GM10248 (cell line): ENCODE measurements around the gene STAU1.

Experiments used
- CTCF ChIA-PET: fragments of 300-600 bp; sonication (Branson Sonifier 250); formaldehyde crosslinking; extraction: SDS; loops from one replicate; lab custom pipeline; 2021; ENCODE audit warnings: antibody characterized with exemption; lab: Yijun Ruan, JAX
- POLR2A ChIA-PET: fragments of 350-650 bp; sonication (Branson Sonifier 250); formaldehyde crosslinking; extraction: SDS; loops from one replicate; lab custom pipeline; 2020; ENCODE audit warnings: antibody characterized with exemption; lab: Yijun Ruan, JAX
- DNase-seq: peaks from one replicate; pipeline ENCODE4 v3.0.0; 2012; ENCODE audit errors: extremely low spot score
- TF ChIP-seq, protein P1 (sequence below): IDR thresholded peaks from 2 replicates; pipeline ENCODE4 v1.5.1; 2012; ENCODE audit warnings: mild to moderate bottlenecking, low read depth; ENCODE audit errors: extremely low read depth, missing control alignments, control extremely low read depth

Gene STAU1

DNA sequence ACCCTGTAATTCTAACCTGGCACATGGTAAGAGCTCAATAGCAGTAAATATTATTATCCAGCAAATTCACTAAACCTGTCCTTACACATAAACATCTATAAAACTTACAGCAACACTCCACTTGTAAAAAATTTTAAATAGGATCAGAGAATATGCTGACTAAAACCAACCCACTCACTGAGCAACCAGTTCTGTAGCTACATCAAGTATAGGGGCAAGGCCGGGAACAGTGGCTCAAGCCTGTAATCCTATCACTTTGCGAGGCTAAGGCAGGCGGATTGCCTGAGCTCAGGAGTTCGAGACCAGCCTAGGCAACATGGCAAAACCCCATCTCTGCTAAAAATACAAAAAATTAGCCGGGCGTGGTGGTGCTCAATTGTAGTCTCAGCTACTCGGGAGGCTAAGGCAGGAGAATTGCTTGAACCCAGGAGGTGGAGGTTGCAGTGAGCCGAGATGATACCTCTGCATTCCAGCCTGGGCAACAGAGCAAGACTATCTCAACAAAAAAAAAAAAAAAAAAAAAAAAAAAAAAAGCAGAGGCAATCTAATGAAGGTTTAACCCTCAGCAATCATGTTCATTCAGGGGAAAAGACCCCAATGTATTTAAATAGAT, 6.8 kb downstream of the STAU1 start:
- TF ChIP-seq, protein P1, sequence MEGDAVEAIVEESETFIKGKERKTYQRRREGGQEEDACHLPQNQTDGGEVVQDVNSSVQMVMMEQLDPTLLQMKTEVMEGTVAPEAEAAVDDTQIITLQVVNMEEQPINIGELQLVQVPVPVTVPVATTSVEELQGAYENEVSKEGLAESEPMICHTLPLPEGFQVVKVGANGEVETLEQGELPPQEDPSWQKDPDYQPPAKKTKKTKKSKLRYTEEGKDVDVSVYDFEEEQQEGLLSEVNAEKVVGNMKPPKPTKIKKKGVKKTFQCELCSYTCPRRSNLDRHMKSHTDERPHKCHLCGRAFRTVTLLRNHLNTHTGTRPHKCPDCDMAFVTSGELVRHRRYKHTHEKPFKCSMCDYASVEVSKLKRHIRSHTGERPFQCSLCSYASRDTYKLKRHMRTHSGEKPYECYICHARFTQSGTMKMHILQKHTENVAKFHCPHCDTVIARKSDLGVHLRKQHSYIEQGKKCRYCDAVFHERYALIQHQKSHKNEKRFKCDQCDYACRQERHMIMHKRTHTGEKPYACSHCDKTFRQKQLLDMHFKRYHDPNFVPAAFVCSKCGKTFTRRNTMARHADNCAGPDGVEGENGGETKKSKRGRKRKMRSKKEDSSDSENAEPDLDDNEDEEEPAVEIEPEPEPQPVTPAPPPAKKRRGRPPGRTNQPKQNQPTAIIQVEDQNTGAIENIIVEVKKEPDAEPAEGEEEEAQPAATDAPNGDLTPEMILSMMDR: no peak
- POLR2A ChIA-PET: no interaction called here
- CTCF ChIA-PET: interaction anchor here (1.2 to 6.1 kb wide), 7 partner anchors 8 to 48 kb away, joined by 3 to 41 read pairs (median 5); no protein-coding TSS in a partner anchor
- DNase-seq: no peak

DNA sequence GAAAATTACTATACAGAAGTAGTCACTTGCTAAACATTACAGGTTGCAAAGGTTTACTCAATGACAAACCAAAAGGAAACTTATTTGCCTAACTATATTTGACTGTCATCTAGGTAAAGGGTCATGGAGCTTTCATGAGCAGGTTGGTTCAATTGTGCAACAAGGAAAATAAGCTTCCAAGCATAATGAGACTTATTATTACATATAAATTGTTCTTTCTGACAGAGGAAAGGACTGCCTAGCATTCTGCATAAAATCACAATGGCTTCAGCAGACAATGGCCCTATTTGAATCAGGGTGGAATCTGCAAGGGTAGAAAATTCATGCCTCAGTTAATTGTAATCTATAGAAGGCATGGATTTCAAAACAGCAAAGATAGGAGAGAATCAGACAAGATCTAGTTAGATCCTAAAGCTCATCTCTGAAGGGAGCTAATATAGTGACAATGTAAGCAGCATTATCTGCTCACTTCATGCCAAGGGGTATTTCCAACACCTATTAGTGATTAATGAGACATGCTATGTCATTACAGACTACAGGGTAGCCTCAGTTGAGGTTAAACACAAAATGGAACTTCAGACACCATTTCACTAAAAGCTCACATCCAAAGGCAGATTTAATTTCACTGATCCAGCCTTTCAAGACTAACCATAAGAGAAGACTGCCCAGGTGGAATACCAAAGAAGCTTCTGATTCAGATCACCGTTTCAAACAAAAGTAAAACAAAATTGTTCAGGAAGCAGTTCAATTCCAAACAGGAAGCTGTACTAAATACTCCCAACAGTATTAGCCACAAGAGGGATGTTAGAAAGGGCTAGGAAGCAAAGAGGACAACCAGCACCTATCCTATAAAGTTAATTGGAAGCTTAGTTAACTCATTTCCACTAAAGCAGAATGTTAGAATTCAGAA, 8.5 kb downstream of the STAU1 start:
- TF ChIP-seq, protein P1: no peak
- CTCF ChIA-PET: interaction anchor here (0.9 to 6.1 kb wide), 8 partner anchors 9 to 67 kb away, joined by 3 to 41 read pairs (median 4); no protein-coding TSS in a partner anchor

DNA sequence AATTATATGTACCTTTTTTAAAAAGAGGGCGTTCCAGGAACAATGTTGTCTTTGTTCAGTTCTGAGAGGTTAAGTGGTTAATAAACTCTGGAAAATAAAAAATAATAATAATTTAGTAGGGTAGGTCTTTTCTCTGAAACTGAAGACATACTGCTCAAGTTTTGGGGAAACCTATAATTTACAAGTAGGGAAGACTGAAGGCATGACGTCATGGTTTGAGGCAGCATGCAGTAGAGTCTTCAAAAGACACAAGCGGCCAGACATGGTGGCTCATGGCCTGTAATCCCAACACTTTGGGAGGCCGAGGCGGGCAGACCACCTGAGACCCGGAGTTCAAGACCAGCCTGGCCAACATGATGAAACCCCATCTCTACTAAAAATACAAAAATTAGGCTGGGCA, 14.0 kb downstream of the STAU1 start:
- DNase-seq: no peak
- TF ChIP-seq, protein P1: no peak
- ChIA-PET POLR2A (no interaction called here), CTCF (interaction anchor here (0.9 to 1.3 kb wide), 3 partner anchors 10 to 45 kb away, joined by 4 to 6 read pairs (median 4); partner anchors contain the start of gene DDX27)

More for the DNA sequence above, 8.5 kb downstream of the STAU1 start:
- POLR2A ChIA-PET: interaction anchor here (0.8 to 1.0 kb wide), 2 partner anchors 39 to 62 kb away, joined by 4 to 5 read pairs; no protein-coding TSS in a partner anchor
- peak; percentile 42 for DNase-seq

DNA sequence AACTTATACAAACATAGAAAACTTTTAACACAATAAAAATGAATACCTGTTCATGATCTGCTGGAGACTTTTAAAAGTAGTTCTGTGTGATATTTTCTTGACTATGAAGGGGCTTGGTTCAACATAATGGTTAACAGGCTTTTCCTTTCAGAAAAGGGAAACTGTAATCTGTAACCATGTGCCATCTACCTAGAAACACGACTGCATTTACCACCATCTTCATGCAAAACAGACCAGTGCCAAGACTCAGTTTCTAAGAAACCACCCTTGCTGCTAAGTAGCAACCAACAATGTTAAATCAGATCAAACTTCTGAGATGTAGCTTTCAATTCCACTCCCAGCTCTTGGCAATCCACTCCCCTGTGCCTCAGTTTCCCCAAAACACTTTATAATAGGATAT, 15.7 kb downstream of the STAU1 start:
- ChIA-PET POLR2A (no interaction called here), CTCF (interaction anchor here (1.4 to 1.7 kb wide), 2 partner anchors 12 to 40 kb away, joined by 3 to 4 read pairs; no protein-coding TSS in a partner anchor)
- TF ChIP-seq, protein P1: no peak
- DNase-seq: no peak

DNA sequence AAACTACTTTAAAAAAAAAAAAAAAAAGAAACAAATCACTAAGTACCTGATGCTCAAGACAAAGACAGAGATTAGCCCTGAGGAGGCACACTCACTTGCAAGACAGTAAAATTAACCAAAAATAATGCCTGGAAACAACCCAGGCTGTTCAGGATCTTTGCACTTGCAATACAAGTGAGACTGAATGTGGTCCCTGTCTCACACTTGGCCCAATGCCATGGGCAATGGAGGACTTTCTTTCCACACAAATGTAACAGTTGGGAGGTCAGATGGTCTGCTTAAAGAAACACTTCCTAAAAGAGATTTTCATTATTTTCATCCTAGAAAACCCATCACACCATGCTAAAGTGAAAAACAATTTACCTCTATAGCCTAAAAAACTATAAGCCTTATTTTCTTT, 16.2 kb downstream of the STAU1 start:
- POLR2A ChIA-PET: no interaction called here

More for the DNA sequence above, 16.2 kb downstream of the STAU1 start:
- TF ChIP-seq, protein P1: no peak
- DNase-seq: no peak
- CTCF ChIA-PET: interaction anchor here (1.4 kb wide), 1 partner anchor 39 kb away, joined by 3 read pairs; no protein-coding TSS in a partner anchor
